Left cardiac atrium (tissue), 4 donors: Measurements from ENCODE around the gene FBXO5. TPM values are rescaled to one million over a fixed set of nuclear protein-coding genes. Genes with fewer than 3 reads are reported as not detected.
A peak's percentile ranks its signal among the peaks of the same experiment; 100 is the strongest.

ENCODE experiments used
- ATAC-seq, 2 donors: fragments of 200-7000 bp; cut with Tn5 transposase; one replicate each; pipeline ENCODE4 v1.9.1; 2020; ENCODE audit warnings: mild to moderate bottlenecking in 2 of 2, moderate library complexity in 2 of 2
- DNase-seq: peaks from one replicate; pipeline ENCODE4 v3.0.0-alpha.2; 2020
- intact Hi-C, 2 donors: fragments of 100-400 bp; cut with DNase I; formaldehyde crosslinking; loops; one replicate each; pipeline versions ENCODE4 v1.14.1 to v1.15.1; 2022 to 2023
- long read RNA-seq: library from polyadenylated mRNA; unstranded; transcript quantifications from one replicate; pipeline ENCODE4 v2.0.0, GENCODE V29; 2021
- total RNA-seq, 2 donors: library from RNA; stranded (reverse); fragmentation: NEBNext Ultra II Directional; extraction: Animal tissue kit (Norgen Biotek cat#: 25700); gene quantifications; one replicate each; pipeline ENCODE4 v1.2.1, GENCODE V29; 2021
- donor health status: DM: no; HTN: yes; CAD: no.
- donor health status: DM: no; HTN: yes; CAD: no; lungs with severe emphysema.
- donor health status: DM: yes; HTN: yes; CAD: no.
- donor health status: Dilated cardiomyopathy.

The FBXO5 gene, protein sequence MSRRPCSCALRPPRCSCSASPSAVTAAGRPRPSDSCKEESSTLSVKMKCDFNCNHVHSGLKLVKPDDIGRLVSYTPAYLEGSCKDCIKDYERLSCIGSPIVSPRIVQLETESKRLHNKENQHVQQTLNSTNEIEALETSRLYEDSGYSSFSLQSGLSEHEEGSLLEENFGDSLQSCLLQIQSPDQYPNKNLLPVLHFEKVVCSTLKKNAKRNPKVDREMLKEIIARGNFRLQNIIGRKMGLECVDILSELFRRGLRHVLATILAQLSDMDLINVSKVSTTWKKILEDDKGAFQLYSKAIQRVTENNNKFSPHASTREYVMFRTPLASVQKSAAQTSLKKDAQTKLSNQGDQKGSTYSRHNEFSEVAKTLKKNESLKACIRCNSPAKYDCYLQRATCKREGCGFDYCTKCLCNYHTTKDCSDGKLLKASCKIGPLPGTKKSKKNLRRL
- 1 to 10 TPM; 2.7 to 3.1 TPM for total RNA-seq
- long read RNA-seq, transcript FBXO5-202 (5 exons, 2,221 nt): major isoform, 6 of 7 reads
- long read RNA-seq, partial matches to known transcripts: 1 of 7 reads
- long read RNA-seq, other reads (novel, unspliced or antisense): 0 of 7 reads

DNA sequence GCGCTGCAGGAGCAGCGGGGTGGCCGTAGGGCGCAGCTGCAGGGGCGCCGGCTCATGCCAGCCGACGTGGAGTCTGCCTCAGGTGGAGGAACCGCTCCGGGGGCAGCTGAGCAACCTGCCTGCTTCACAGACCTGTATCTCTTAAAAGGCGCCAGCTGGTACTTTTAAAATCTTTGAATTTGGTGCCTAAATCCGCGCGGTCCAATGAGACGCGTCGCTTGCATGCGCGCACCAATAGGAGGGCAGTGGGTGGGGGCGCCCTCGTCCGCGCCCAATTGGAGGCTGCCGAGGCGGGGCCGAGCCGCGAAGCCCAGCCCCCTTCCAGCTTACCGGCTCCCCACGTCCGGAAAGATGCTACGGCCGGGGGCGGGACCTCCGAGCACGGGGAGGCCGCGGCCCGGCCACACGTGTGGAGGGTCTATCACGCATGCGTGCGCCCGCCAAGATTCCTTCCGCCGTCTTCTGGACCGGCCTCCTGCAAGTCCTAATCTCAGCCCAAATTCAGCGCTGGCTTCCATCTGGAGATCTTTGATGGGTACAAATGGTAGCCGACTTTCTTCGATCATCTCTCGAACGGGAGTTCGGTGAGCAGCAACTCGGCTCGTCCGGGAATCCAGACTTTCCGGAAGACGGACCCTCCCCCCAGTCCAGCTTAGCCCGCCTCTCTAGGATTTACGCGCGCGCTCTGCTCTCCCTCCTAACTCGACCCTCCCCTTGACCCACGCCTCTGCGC lies at the start of gene FBXO5:
Gene FBXO5 (minus strand): TSS at position 138 of the 733 bp plus-strand sequence. CDS start 82 bp downstream, at position 56.
- intact Hi-C loops: loop anchor here in 1 of 2 donors (2.0 kb wide), 1 partner anchor 20 kb away; the partner anchor contains the start of gene MTRF1L
- ATAC-seq (peak; percentile 97), DNase-seq (peak; percentile 98)

DNA sequence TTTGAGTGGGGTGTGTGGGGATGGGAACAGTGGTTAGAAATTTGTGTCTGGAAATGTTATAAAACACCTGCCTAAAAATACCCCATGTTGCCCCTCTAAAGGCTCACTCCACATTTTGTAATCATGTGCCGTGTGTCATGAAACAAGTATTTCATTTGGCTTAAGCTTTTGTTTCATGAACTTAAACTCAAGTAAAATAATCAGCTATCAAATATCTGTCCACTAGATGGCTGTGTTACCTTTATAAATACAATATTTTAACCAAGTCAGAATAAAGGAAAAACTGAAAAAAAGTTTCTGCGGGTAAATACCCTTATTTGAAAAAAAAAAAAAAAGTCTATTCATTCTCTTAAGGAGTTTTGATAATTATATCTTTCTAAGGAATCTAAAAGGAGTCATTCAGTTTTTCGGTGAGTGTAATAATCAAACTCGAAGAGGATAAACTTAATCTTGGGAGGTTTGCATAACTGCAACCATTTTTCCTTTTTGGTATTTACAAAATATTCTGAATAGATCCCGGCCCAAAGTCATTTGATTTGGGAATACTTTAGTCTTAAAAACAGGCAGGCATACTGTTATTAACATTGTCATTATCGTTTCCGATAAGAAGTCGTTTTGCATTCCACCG lies 49.5 kb upstream of the FBXO5 start:
- ATAC-seq (no peak), DNase-seq (no peak)
- intact Hi-C loops: loop anchor here in 1 of 2 donors (5.0 to 10.0 kb wide), 3 partner anchors 72 to 915 kb away; no protein-coding TSS in a partner anchor

DNA sequence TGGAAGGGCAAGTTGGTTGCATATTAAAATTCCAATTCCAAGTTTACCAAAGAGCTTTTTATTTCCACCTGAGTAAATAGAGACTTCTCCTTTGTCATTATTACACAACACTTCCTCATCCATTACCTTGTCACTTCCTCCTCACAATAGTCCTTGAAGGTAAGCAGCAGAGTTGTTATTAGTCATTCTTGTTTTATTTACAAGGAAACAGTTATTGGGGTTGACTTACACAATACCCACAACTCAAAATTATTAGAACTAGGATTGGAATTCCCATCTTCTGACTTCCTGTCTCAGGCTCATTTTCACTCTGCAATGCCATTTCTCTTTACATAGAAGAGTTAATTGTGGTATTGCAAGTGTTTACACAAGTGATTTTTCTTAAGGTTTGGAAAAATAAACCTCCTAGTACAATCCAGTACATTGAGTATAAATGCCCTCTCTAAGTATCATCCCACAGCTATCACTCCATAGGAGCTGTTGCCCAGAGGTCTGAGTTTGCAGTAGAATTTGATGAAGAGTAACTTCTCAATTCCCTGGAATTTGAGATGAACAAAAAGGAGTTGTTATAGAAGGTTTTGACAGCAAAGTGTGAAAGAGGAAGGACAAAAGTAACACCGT lies 48.6 kb upstream of the FBXO5 start:
- DNase-seq (no peak), ATAC-seq (no peak)
- intact Hi-C loops: loop anchor here in 1 of 2 donors (5.0 to 10.0 kb wide), 3 partner anchors 73 to 916 kb away; no protein-coding TSS in a partner anchor

DNA sequence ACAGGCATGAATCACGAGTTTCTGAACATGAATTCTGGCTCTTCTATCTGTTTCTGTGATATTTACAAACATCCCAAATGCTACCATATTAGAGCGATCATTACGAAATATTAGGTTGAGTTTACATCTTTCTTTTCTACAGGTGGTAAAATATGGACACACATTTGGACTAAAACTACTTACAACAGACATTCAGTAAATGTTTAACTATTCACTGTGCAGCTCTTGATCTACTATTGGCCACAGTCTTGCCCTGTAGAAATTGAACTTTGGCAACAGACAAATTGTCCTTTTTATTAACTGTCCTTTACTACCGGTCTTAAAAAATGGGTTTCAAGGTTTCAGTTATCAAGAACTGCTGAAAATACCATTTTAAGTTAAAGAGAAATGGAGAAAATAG lies 46.1 kb upstream of the FBXO5 start:
- intact Hi-C loops: loop anchor here in 1 of 2 donors (10.0 kb wide), 1 partner anchor 164 kb away; no protein-coding TSS in a partner anchor
- DNase-seq (no peak), ATAC-seq (no peak)

DNA sequence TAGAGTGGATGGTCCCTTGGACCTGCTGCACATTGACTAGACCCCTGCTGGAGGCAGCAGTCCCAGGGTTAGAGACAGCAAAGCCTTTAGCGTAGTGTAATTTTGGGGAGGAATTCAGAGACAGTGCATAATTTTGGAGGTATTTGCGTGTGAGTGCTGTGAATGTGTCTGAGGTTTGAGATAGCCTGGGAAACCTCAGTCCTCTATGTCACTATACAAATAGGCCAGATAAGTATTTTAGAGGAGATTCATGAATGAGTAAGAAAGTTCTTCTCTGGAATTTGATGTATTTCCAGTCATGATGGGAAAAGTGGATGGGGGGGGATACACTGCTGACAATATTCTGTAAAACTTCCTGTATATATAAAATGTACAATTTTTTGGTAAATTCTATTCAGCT lies 45.4 kb upstream of the FBXO5 start:
- no peak for ATAC-seq
- intact Hi-C loops: loop anchor here in 1 of 2 donors (10.0 kb wide), 1 partner anchor 163 kb away; no protein-coding TSS in a partner anchor
- DNase-seq: no peak

DNA sequence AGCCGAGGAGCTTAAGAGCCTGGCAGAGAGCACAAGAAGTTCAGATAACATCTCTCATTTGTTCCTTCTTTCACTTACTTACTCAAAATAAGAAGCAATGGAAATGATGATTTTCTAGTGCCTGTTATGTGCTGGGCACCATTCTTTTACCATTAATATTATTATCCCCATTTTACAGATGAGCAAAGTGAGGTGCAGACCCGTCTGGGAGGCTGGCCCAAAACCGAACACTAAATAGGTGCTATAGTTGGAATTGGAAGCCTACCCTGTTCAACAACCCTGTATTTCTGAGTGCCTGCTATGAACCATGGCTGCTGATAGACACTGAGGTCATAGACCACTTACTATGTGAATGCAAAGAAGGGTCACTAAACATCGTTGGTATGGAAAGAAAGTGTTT lies 44.6 kb upstream of the FBXO5 start:
- ATAC-seq: no peak
- intact Hi-C loops: loop anchor here in 1 of 2 donors (10.0 kb wide), 1 partner anchor 163 kb away; no protein-coding TSS in a partner anchor

DNA sequence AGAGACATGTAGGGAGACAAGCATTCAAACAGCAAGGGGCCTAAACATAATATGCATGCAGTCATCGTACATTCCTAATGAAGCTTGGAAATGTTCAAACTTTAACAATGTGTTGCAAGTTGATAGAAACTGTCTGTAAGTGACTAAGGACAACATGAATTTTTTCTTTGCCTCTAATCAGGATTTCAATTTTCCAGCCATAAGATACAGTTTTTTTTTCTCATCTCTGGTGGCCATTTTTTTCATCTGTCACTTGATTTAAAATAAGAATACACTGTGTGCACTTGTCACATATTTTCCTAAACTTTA lies 41.8 kb upstream of the FBXO5 start:
- ATAC-seq (no peak), DNase-seq (no peak)
- intact Hi-C loops: loop anchor here (5.0 to 10.0 kb wide), 2 partner anchors 160 to 162 kb away; no protein-coding TSS in a partner anchor

More for the DNA sequence above, 44.6 kb upstream of the FBXO5 start:
- DNase-seq: no peak

DNA sequence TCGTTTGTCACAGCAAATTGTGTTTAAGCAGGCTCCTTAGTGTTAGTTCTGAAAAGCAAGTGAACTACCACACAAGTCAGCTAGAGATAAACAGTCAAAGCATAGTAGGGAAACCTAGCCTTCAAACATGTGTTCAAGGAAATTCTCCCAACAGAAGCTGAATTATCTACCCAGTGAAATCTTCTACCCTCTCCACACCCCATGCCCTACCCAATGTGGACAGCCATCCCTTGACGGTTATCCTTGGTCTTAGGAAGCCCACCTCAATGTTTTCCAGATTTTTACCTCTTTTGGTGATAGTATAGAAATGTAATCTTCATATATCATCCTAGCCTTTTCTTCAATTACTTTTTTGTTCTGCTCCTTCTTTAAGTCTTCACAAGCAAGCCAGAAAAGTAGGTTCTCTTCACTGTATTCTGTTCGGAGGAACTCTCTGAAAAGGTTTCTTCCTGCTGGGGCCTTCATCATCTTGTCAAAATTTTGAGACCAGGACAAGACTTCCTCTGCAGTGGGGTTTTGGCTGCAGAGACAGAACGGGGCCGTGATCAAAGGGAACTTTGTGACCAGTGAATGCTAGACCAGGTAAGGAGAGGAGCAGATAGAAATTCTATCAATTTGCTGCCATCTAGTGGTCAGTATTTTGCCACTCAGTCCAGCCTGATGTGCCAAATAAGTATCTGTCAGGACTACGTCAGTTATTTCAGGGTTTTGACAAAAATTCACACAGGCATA lies 41.3 kb upstream of the FBXO5 start:
- intact Hi-C loops: loop anchor here (5.0 to 10.0 kb wide), 2 partner anchors 159 to 162 kb away; no protein-coding TSS in a partner anchor
- ATAC-seq (peak; percentile 81 to 88), DNase-seq (no peak)

DNA sequence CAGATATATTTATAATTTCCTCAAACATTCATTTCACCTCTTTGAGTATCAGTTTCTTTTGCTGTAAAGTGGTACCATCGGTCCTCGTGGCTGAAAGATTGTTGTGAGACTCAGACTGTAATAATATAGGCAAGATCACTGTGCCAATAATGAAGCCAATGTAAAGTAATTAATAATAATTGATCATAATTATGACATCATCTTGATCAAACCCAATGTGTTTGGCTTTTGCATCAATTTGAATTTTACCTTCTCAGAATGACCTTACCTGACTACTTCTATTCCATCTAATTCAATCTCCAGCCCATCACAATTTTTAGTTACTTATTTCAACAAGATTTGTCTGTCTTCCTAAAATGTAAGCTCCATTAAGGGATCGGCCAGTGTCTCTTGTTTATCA lies 35.5 kb upstream of the FBXO5 start:
- intact Hi-C loops: no loop called here
- DNase-seq (no peak), ATAC-seq (no peak)

DNA sequence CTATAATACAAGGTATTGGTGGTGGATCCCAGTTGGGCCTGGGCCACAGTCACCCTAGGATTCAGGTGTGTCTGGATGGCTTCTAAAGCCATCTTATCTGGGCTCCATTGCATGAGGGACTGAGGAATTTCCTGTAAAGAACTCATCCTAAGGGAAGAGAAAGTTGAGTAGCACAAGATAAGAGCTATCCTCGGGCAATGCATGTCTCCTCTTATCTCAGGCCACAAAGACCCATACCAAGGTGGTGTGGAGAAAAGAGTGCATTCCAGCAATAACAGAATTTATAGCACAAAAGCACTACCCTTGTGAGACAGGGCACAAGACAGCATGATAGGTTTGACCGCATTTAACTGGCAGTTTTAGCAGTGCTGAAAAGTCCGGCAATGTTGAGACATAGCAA lies 34.0 kb upstream of the FBXO5 start:
- intact Hi-C loops: no loop called here
- DNase-seq: no peak
- no peak for ATAC-seq

DNA sequence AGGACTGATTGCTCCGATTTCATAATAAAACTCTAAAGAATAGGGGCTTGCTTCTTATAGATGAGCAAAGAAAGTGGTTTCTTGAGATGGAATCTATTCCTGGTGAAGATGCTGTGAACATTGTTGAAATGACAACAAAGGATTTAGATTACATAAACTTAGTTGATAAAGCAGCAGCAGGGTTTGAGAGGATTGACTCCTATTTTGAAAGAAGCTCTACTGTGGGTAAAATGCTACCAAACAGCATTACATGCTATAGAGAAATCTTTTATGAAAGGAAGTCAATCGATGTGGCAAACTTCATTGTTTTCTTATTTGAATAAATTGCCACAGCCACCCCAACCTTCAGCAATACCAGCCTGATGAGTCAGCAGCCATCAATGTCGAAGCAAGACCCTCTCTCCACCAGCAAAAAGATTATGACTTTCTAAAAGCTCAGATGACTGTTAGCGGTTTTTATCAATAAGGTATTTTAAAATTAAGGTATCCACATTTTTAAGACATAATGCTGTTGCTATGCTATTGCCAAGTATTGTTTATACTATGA lies 32.3 kb upstream of the FBXO5 start:
- DNase-seq: no peak
- no peak for ATAC-seq
- intact Hi-C loops: no loop called here

DNA sequence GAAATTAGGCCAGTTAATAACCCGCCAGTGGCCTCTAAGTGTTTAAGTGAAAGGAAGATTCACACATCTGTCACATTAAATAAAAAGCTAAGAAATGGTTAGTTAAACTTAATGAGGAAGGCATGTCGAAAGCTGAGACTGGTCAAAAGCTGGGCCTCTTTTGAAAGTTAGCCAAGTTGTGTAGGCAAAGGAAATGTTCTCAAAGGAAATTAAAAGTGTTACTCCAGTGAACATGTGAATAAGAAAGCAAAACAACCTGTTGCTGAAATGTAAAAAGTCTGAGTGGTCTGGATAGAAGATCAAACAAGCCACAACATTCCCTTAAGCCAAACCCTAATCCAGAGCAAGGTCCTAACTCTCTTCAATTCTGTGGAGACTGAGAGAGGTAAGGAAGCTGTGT lies 30.6 kb upstream of the FBXO5 start:
- intact Hi-C loops: no loop called here
- DNase-seq (no peak), ATAC-seq (no peak)

DNA sequence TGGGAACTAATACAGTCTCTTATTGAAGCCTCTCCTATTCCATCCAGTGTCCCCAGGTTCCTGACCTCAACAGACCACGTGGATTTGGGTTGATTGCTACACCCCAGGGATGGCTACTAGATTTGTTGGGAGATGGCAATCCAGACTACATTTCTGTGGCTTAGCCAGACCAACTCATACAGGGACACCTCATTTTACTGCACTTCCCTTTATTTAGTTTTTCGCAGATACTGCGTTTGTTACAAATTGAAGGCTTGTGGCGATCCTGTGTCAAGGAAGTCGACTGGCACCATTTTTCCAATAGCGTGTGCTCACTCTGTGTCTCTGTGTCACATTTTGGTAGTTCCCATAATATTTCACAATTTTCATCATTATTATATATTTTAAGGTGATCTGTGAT lies 30.0 kb upstream of the FBXO5 start:
- DNase-seq: no peak
- intact Hi-C loops: no loop called here
- ATAC-seq: no peak

DNA sequence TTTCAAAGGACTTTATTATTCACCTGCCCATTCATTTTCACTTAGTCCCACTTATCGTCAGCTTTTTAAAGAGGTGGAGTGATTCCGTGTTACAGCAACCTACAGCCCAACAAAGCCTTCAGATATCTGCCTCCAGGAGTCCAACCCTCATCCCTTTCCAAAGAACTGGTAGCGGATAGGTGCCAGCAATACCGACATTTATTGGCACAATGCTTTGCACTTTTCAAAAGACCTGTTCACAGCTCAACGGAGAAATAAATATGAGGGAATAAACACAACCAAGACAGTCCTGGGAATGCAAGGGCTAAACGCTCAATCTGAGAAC lies 20.5 kb upstream of the FBXO5 start:
- no peak for DNase-seq
- peak in 1 of 2 donors; percentile 13 for ATAC-seq
- intact Hi-C loops: loop anchor here in 1 of 2 donors (2.0 kb wide), 1 partner anchor 21 kb away; the partner anchor contains the start of gene FBXO5

DNA sequence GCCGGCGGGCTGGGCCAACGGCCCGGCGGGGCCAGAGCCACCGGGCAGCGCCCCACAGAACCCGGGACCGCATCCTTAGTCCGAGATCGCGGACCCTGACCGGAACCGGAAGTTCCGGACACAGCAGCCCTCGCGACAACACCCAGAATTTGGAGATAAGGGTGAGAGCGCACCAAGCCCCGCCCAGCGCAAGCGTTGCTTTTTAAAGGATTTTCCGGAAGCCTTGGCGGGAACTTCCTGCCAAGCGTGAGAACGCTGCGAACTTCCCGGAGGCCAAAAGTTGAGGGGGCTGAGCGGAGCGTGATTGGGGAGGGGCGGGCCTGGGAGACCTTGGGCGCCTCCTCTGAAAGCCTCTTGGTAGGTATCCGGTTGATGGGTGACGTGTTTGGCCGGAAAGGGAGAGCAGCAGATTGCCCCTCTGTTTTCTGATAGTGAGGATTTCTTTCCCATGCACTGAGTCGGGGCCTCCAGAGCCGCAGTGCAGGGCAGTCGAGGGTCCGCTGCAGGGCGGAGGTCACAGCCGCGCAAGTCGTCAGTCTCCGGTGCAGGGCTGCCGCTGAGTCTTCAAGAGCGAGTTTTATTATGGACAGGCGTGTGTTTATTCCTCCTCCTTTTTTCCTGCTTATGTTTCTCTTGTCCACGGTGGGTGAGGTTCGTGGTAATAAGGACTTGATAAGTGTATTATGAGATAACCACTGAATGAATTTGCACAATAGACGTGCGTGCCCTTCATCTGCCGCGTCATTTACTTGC lies 19.9 kb upstream of the FBXO5 start, which contains the start of gene MTRF1L:
Gene MTRF1L (minus strand): TSS at position 97 of the 753 bp plus-strand sequence. CDS start 24 bp downstream, at position 73.
- DNase-seq: peak; percentile 96
- intact Hi-C loops: loop anchor here in 1 of 2 donors (2.0 kb wide), 1 partner anchor 20 kb away; the partner anchor contains the start of gene FBXO5
- peak; percentile 98 to 99 for ATAC-seq

DNA sequence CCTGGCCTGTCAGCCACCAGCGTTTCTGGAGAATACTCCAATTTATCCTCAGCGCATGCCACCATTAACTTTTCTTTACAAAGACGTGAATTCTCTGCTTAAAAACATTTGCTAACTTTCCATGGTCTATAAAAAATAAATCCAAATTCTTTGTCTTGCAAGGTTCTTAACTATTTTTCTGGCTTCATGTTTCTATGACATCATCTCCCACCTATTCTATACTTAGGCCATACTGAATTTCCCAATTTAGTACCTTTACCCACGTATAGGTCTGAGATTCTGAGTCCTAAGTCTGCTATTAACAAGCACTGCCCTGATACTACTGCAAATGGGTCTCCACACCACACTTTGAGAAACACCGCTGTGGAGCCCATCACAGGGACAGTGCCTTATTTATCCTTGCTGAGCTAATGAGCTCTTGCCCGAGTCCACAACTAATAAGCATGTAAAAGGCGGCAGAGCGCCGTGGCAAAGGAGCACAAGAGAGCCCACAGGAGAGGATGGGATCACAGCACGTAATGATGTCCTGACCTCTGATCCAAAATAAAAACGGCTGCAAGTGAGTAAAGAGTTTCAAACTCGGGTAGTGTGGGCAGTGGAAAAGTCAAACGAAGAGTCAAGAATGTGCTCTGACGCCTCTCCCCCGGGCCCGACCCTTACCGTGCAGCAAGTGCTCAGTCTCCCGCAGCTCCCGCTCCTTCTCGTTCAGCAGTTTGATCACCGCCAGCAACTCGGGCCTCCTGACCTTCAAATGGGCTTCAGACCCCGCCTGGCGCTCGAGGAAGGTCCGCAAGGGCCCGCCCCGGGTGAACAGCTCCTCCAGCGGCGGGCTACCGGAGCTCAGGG lies 19.1 kb upstream of the FBXO5 start:
- intact Hi-C loops: loop anchor here in 1 of 2 donors (2.0 kb wide), 1 partner anchor 19 kb away; the partner anchor contains the start of gene FBXO5
- DNase-seq: no peak
- peak; percentile 3 to 12 for ATAC-seq
